GM23338 (cell line): ENCODE results near the gene EEF2K.

Source experiments
- CREB1 ChIP-seq: fragments of 250-450 bp; sonication (Bioruptor Pico); IDR thresholded peaks from 2 replicates; pipeline ENCODE4 v1.5.0; 2020; ENCODE audit warnings: low read depth, mild to moderate bottlenecking, moderate library complexity
- EZH2 ChIP-seq: fragments of 200-600 bp; sonication (generic); IDR thresholded peaks from one replicate; pipeline ENCODE4 v1.8.0; 2017; ENCODE audit warnings: antibody characterized with exemption, mild to moderate bottlenecking, low read depth; ENCODE audit not compliant: unreplicated experiment
- EZH2phosphoT487 ChIP-seq: fragments of 200-600 bp; sonication (generic); IDR thresholded peaks from one replicate; pipeline ENCODE4 v1.8.1; 2018; ENCODE audit warnings: antibody characterized with exemption; ENCODE audit not compliant: unreplicated experiment
- JUNB ChIP-seq: IDR thresholded peaks from one replicate; pipeline ENCODE4 v1.6.1; 2016; ENCODE audit warnings: antibody characterized with exemption; ENCODE audit not compliant: unreplicated experiment
- POLR2AphosphoS5 ChIP-seq: IDR thresholded peaks from 2 replicates; pipeline ENCODE4 v1.6.1; 2016; ENCODE audit warnings: antibody characterized with exemption, low read depth
- REST ChIP-seq: IDR thresholded peaks from one replicate; pipeline ENCODE4 v1.6.1; 2018; ENCODE audit warnings: antibody characterized with exemption; ENCODE audit not compliant: unreplicated experiment
- TF ChIP-seq, protein P1 (sequence below), 2 experiments: fragments of 200-600 bp in 1 of 2; sonication (generic) in 1 of 2; conservative IDR thresholded peaks; 2 replicates each; pipeline versions ENCODE4 v1.5.1 to v1.6.1; 2016 to 2017; ENCODE audit warnings: antibody characterized with exemption in 2 of 2, low read depth in 2 of 2, mild to moderate bottlenecking in 2 of 2, moderate library complexity in 1 of 2

DNA sequence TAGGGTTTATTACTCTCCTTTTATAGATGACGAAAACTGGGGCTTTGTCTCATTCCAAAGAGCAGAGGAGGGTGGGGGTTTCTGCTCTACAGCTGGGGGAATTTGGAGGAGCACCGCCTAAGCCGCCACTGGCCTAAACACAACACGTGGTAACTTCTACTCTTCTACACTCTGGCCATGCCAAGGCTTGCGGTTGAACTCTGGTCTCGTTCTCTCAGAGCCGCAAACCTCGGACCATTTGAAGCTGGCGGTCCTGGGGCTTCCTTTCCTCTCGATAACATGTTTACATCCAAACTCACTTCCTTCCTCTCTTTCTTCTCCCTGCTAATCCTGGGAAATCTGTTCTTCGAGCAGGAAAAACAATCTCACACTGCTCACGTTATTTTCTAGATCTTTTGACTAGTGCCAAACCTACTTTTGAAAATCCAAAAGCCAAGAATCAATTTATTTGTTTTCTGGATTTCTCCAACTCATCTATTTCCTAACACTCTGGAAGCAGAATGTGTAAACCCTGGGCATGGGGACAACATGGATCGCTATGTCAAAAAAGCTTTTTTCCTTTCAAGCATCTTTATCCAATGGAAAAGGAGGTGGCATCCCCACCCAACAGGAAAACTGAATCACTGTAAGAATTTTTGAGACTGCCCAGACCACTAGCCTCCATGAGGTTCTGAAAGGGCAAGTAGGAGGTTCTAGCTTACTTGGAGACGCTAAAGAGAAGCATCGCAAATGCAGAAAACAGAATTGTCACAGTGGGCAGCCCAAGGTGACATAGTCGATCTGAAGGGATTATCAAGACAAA, 13.6 kb upstream of the EEF2K start:
- TF ChIP-seq REST (no peak), EZH2phosphoT487 (no peak), EZH2 (no peak), JUNB (no peak), CREB1 (no peak), POLR2AphosphoS5 (no peak)
- TF ChIP-seq, protein P1, sequence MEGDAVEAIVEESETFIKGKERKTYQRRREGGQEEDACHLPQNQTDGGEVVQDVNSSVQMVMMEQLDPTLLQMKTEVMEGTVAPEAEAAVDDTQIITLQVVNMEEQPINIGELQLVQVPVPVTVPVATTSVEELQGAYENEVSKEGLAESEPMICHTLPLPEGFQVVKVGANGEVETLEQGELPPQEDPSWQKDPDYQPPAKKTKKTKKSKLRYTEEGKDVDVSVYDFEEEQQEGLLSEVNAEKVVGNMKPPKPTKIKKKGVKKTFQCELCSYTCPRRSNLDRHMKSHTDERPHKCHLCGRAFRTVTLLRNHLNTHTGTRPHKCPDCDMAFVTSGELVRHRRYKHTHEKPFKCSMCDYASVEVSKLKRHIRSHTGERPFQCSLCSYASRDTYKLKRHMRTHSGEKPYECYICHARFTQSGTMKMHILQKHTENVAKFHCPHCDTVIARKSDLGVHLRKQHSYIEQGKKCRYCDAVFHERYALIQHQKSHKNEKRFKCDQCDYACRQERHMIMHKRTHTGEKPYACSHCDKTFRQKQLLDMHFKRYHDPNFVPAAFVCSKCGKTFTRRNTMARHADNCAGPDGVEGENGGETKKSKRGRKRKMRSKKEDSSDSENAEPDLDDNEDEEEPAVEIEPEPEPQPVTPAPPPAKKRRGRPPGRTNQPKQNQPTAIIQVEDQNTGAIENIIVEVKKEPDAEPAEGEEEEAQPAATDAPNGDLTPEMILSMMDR (conservative IDR thresholded peaks at IDR 0.05; ENCODE audit: low read depth in 2 of 2): no peak
